GM23338 (cell line): Measurements from ENCODE around the gene PROS1.
"Not testable (repeated sequence)": the region's sequence is repeated elsewhere in the genome, so short reads cannot be mapped to it uniquely, and the experiment has no call there.

Experiments
- CTCF ChIP-seq, 2 experiments: fragments of 200-600 bp in 1 of 2; sonication (generic) in 1 of 2; conservative IDR thresholded peaks; 2 replicates each; pipeline versions ENCODE4 v1.5.1 to v1.6.1; 2016 to 2017; ENCODE audit warnings: antibody characterized with exemption in 2 of 2, low read depth in 2 of 2, mild to moderate bottlenecking in 2 of 2, moderate library complexity in 1 of 2
- EZH2phosphoT487 ChIP-seq: fragments of 200-600 bp; sonication (generic); IDR thresholded peaks from one replicate; pipeline ENCODE4 v1.8.1; 2018; ENCODE audit warnings: antibody characterized with exemption; ENCODE audit not compliant: unreplicated experiment
- ZNF114 ChIP-seq: fragments of 250-450 bp; sonication (Bioruptor Pico); IDR thresholded peaks from 2 replicates; pipeline ENCODE4 v1.5.0; 2020; ENCODE audit warnings: mild to moderate bottlenecking, moderate library complexity
- TF ChIP-seq, protein P1 (sequence below): IDR thresholded peaks from one replicate; pipeline ENCODE4 v1.6.1; 2018; ENCODE audit warnings: antibody characterized with exemption; ENCODE audit not compliant: unreplicated experiment

DNA sequence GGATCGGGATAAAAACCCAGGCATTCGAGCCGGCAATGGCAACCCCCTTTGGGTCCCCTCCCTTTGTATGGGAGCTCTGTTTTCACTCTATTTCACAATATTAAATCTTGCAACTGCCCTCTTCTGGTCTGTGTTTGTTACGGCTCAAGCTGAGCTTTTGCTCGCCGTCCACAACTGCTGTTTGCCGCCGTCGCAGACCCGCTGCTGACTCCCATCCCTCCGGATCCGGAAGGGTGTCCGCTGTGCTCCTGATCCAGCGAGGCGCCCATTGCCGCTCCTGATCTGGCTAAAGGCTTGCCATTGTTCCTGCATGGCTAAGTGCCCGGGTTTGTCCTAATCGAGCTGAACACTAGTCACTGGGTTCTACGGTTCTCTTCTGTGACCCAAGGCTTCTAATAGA is 8.6 kb downstream of the PROS1 start:
- 0 out of 4 replicates have a peak, but pooled peaks of 1 of the 2 experiments have one; percentile 8 for TF ChIP-seq CTCF (conservative IDR thresholded peaks at IDR 0.05; ENCODE audit: low read depth in 2 of 2)
- not testable (repeated sequence) for TF ChIP-seq EZH2phosphoT487; ZNF114 (CRISPR knock-in tag)
- TF ChIP-seq, protein P1, sequence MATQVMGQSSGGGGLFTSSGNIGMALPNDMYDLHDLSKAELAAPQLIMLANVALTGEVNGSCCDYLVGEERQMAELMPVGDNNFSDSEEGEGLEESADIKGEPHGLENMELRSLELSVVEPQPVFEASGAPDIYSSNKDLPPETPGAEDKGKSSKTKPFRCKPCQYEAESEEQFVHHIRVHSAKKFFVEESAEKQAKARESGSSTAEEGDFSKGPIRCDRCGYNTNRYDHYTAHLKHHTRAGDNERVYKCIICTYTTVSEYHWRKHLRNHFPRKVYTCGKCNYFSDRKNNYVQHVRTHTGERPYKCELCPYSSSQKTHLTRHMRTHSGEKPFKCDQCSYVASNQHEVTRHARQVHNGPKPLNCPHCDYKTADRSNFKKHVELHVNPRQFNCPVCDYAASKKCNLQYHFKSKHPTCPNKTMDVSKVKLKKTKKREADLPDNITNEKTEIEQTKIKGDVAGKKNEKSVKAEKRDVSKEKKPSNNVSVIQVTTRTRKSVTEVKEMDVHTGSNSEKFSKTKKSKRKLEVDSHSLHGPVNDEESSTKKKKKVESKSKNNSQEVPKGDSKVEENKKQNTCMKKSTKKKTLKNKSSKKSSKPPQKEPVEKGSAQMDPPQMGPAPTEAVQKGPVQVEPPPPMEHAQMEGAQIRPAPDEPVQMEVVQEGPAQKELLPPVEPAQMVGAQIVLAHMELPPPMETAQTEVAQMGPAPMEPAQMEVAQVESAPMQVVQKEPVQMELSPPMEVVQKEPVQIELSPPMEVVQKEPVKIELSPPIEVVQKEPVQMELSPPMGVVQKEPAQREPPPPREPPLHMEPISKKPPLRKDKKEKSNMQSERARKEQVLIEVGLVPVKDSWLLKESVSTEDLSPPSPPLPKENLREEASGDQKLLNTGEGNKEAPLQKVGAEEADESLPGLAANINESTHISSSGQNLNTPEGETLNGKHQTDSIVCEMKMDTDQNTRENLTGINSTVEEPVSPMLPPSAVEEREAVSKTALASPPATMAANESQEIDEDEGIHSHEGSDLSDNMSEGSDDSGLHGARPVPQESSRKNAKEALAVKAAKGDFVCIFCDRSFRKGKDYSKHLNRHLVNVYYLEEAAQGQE: not testable (repeated sequence)
